Neural cell (in vitro differentiated cells): ENCODE data around the gene MAGEB16.

Source experiments
- EZH2 ChIP-seq: fragments of 200-600, 300-800 bp; shearing (Covaris generic), sonication (generic); IDR thresholded peaks from 2 replicates; pipeline ENCODE4 v1.6.1; 2014; ENCODE audit warnings: antibody characterized with exemption, low read length, borderline replicate concordance, mild to moderate bottlenecking; ENCODE audit not compliant: insufficient read depth, poor library complexity, severe bottlenecking
- RAD21 ChIP-seq: fragments of 450-650 bp; conservative IDR thresholded peaks from 2 replicates; pipeline ENCODE4 v1.6.1; 2014; ENCODE audit warnings: antibody characterized with exemption, mild to moderate bottlenecking, moderate library complexity
- SMC3 ChIP-seq: fragments of 450-650 bp; conservative IDR thresholded peaks from 2 replicates; pipeline ENCODE4 v1.6.1; 2014; ENCODE audit warnings: antibody characterized with exemption, mild to moderate bottlenecking, moderate library complexity; ENCODE audit not compliant: poor library complexity
- TF ChIP-seq, protein P1 (sequence below): IDR thresholded peaks from 2 replicates; pipeline ENCODE4 v1.6.1; 2012; ENCODE audit warnings: borderline replicate concordance

DNA sequence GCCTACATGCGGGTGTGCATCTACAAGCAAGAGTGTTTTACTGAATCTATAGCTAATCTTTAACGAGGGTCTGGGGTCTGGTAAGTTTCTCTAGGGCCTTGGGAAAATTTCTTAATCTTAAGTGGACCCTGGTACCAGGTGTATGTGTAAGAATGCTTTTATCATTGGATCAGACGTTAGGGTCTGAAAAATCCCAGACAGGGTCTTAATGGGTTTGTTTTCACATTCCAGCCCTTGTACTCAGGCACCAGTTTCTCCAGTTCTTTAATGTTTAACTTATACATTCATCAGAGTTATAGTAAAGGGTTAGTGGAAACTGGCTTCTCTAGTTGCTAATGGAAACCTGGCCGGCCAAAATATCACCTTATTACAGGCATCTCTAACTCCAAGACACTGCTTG, 11.6 kb downstream of the MAGEB16 start:
- no peak for TF ChIP-seq EZH2
- TF ChIP-seq, protein P1, sequence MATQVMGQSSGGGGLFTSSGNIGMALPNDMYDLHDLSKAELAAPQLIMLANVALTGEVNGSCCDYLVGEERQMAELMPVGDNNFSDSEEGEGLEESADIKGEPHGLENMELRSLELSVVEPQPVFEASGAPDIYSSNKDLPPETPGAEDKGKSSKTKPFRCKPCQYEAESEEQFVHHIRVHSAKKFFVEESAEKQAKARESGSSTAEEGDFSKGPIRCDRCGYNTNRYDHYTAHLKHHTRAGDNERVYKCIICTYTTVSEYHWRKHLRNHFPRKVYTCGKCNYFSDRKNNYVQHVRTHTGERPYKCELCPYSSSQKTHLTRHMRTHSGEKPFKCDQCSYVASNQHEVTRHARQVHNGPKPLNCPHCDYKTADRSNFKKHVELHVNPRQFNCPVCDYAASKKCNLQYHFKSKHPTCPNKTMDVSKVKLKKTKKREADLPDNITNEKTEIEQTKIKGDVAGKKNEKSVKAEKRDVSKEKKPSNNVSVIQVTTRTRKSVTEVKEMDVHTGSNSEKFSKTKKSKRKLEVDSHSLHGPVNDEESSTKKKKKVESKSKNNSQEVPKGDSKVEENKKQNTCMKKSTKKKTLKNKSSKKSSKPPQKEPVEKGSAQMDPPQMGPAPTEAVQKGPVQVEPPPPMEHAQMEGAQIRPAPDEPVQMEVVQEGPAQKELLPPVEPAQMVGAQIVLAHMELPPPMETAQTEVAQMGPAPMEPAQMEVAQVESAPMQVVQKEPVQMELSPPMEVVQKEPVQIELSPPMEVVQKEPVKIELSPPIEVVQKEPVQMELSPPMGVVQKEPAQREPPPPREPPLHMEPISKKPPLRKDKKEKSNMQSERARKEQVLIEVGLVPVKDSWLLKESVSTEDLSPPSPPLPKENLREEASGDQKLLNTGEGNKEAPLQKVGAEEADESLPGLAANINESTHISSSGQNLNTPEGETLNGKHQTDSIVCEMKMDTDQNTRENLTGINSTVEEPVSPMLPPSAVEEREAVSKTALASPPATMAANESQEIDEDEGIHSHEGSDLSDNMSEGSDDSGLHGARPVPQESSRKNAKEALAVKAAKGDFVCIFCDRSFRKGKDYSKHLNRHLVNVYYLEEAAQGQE = no peak
- no peak for TF ChIP-seq RAD21
- no peak for TF ChIP-seq SMC3
